HepG2 (cell line): ENCODE results near the gene SAMSN1.

Source experiments
- CTCF ChIP-seq: sonication (generic); formaldehyde crosslinking; IDR thresholded peaks from 2 replicates; pipeline ENCODE4 v1.5.0; 2020; ENCODE audit warnings: mild to moderate bottlenecking, missing genetic modification reagents, moderate library complexity
- E2F5 ChIP-seq: sonication (generic); formaldehyde crosslinking; conservative IDR thresholded peaks from 2 replicates; pipeline ENCODE4 v1.4.0; 2020; ENCODE audit warnings: missing genetic modification reagents
- FOXJ3 ChIP-seq: sonication (generic); formaldehyde crosslinking; IDR thresholded peaks from 2 replicates; pipeline ENCODE4 v1.4.0; 2020; ENCODE audit warnings: missing genetic modification reagents, mild to moderate bottlenecking, borderline replicate concordance
- HES4 ChIP-seq: sonication (generic); formaldehyde crosslinking; IDR thresholded peaks from 2 replicates; pipeline ENCODE4 v1.9.0; 2021; ENCODE audit warnings: mild to moderate bottlenecking, missing genetic modification reagents, borderline replicate concordance
- KDM4B ChIP-seq: sonication (generic); formaldehyde crosslinking; IDR thresholded peaks from 2 replicates; pipeline ENCODE4 v1.4.0; 2020; ENCODE audit warnings: missing genetic modification reagents
- NR2C2 ChIP-seq: sonication (generic); formaldehyde crosslinking; IDR thresholded peaks from 2 replicates; pipeline ENCODE4 v1.4.0; 2020; ENCODE audit warnings: missing genetic modification reagents, mild to moderate bottlenecking, moderate library complexity, borderline replicate concordance
- NR2F2 ChIP-seq: IDR thresholded peaks from 2 replicates; pipeline ENCODE4 v1.6.1; 2012; ENCODE audit warnings: low read depth, inconsistent platforms, borderline replicate concordance
- ZNF18 ChIP-seq: sonication (generic); formaldehyde crosslinking; IDR thresholded peaks from 2 replicates; pipeline ENCODE4 v1.8.0; 2022; ENCODE audit warnings: mild to moderate bottlenecking, missing genetic modification reagents; ENCODE audit not compliant: insufficient replicate concordance
- ZNF335 ChIP-seq: sonication (generic); formaldehyde crosslinking; IDR thresholded peaks from 2 replicates; pipeline ENCODE4 v1.4.0; 2020; ENCODE audit warnings: missing genetic modification reagents
- ZNF629 ChIP-seq: sonication (generic); formaldehyde crosslinking; conservative IDR thresholded peaks from 2 replicates; pipeline ENCODE4 v1.5.0; 2020; ENCODE audit warnings: missing genetic modification reagents
- ZNF800 ChIP-seq: sonication (generic); formaldehyde crosslinking; IDR thresholded peaks from 2 replicates; pipeline ENCODE4 v1.4.0; 2020; ENCODE audit warnings: missing genetic modification reagents
- ZSCAN20 ChIP-seq: sonication (generic); formaldehyde crosslinking; IDR thresholded peaks from 2 replicates; pipeline ENCODE4 v1.4.0; 2020; ENCODE audit warnings: missing genetic modification reagents, mild to moderate bottlenecking, borderline replicate concordance

GRCh38 chr21:14483296-14483695 lies 62.8 kb downstream of the SAMSN1 start:
- TF ChIP-seq ZNF629 (CRISPR knock-in tag) (no peak), ZNF18 (CRISPR knock-in tag) (no peak), NR2F2 (no peak), FOXJ3 (no peak), ZSCAN20 (no peak), CTCF (no peak), KDM4B (CRISPR knock-in tag) (no peak), ZNF335 (CRISPR knock-in tag) (no peak), E2F5 (CRISPR knock-in tag) (no peak), NR2C2 (CRISPR knock-in tag) (no peak), ZNF800 (CRISPR knock-in tag) (no peak), HES4 (CRISPR knock-in tag) (no peak)
